Inflammatory macrophage treated with lipopolysaccharide for 4 hours (primary cell): ENCODE measurements around the gene ADAMTS17.

Source experiments
- DNase-seq: peaks from one replicate; pipeline ENCODE4 v3.0.0-alpha.2; 2020

ADAMTS17 gene

GRCh38 chr15:100038736-100039135 lies 303.0 kb downstream of the ADAMTS17 start:
- DNase-seq = no peak

- no peak for DNase-seq
Observed at GRCh38 chr15:100037901-100038300, 303.9 kb downstream of the ADAMTS17 start.

- no peak for DNase-seq
Observed at GRCh38 chr15:100036015-100036414, 305.8 kb downstream of the ADAMTS17 start.

GRCh38 chr15:100034191-100034590 lies 307.6 kb downstream of the ADAMTS17 start:
- DNase-seq = no peak

- DNase-seq = no peak
Observed at GRCh38 chr15:100033140-100033857, 308.5 kb downstream of the ADAMTS17 start.

GRCh38 chr15:100032358-100033085 lies 309.3 kb downstream of the ADAMTS17 start:
- DNase-seq = no peak

GRCh38 chr15:100031665-100032357 lies 310.0 kb downstream of the ADAMTS17 start:
- no peak for DNase-seq

- no peak for DNase-seq
Observed at GRCh38 chr15:100030586-100031229, 311.1 kb downstream of the ADAMTS17 start.

GRCh38 chr15:100029868-100030479 lies 311.8 kb downstream of the ADAMTS17 start:
- no peak for DNase-seq

- no peak for DNase-seq
Observed at GRCh38 chr15:100029045-100029444, 312.7 kb downstream of the ADAMTS17 start.

- DNase-seq = no peak
Observed at GRCh38 chr15:100026041-100026440, 315.7 kb downstream of the ADAMTS17 start.

- no peak for DNase-seq
Observed at GRCh38 chr15:100022806-100023205, 319.0 kb downstream of the ADAMTS17 start.

GRCh38 chr15:100022391-100022790 lies 319.4 kb downstream of the ADAMTS17 start:
- no peak for DNase-seq

- DNase-seq = no peak
Observed at GRCh38 chr15:100021653-100022052, 320.1 kb downstream of the ADAMTS17 start.

GRCh38 chr15:100020614-100021013 lies 321.2 kb downstream of the ADAMTS17 start:
- no peak for DNase-seq

GRCh38 chr15:100020189-100020588 lies 321.6 kb downstream of the ADAMTS17 start:
- DNase-seq = no peak

GRCh38 chr15:100019601-100020000 lies 322.2 kb downstream of the ADAMTS17 start:
- no peak for DNase-seq

GRCh38 chr15:100018191-100018590 lies 323.6 kb downstream of the ADAMTS17 start:
- DNase-seq = no peak

GRCh38 chr15:100017140-100017539 lies 324.6 kb downstream of the ADAMTS17 start:
- no peak for DNase-seq

- DNase-seq = no peak
Observed at GRCh38 chr15:100016632-100017031, 325.1 kb downstream of the ADAMTS17 start.

- DNase-seq = no peak
Observed at GRCh38 chr15:100011235-100011634, 330.5 kb downstream of the ADAMTS17 start.

- DNase-seq = no peak
Observed at GRCh38 chr15:100009372-100009771, 332.4 kb downstream of the ADAMTS17 start.

GRCh38 chr15:100008258-100008657 lies 333.5 kb downstream of the ADAMTS17 start:
- DNase-seq = no peak
